SW 1271 (cell line): ENCODE measurements around the gene SAT1.
A peak's percentile ranks its signal among the peaks of the same experiment; 100 is the strongest.
"Not testable (repeated sequence)": the region's sequence is repeated elsewhere in the genome, so short reads cannot be mapped to it uniquely, and the experiment has no call there.

Source experiments
- DNase-seq, 2 experiments: peaks; one replicate each; lab custom pipeline; 2025; lab: John Stamatoyannopoulos, UW

The SAT1 gene

DNA sequence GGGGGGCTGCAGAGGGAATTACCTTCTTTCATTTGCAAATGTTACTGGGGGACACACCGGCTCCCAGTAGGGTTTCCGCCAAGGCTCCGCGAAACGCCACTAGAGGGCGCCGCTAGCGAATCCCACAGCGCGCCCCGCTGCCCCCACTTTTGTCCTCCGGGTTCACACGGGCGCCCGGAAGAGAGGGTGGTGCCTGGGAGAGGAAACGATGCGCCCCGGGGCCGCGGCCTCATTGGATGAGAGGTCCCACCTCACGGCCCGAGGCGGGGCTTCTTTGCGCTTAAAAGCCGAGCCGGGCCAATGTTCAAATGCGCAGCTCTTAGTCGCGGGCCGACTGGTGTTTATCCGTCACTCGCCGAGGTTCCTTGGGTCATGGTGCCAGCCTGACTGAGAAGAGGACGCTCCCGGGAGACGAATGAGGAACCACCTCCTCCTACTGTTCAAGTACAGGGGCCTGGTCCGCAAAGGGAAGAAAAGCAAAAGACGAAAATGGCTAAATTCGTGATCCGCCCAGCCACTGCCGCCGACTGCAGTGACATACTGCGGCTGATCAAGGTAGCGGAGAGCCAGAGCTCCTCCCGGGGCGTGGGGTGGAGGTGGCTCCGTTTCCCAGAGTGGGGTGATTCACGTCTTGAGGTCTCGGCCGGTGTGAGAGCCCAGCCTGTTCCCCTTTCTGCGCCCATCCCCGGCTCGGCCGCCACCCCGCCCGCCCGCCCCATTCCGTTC lies at the start of gene SAT1:
TSS of gene SAT1 (plus strand) at position 311 of the 726 bp plus-strand sequence. CDS start at position 490, 179 bp downstream.
- DNase-seq: peak; percentile 48 to 76

DNA sequence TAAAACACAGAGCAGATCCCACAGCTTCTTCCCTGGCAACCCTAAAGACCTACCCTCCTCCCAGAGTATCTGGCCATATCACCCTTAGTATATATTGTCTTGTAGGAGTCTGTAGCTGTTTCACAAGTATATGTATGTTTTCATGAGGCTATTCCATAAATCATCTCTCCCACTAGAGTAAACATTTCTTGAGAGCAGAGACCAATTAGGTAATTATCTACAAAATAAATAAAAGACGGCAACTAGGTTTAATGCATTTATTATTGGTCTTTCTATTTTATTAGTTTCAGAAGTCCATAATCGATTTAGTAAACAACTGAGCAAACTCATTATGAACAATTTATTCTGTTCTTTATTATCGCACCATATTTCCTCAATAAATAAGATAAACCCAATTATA lies 46.9 kb upstream of the SAT1 start:
- no peak for DNase-seq

DNA sequence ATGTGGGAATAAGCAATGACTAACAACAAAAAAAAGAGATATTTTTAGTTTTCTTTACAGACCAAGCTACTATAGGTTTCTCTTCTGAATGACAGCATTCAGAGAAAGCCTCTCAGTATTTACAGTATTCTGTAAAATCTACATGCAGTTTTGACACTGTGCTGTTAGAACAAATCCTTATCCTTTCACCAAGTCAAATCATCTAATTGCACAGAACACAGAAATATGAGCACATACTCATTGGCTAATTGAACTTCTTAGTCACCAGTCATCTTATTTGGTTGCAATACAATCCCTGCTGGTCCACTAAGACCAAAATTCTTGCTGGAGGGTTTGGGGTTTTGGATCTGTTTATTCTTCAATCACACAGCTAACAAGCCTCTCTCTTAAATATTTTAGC lies 45.6 kb upstream of the SAT1 start:
- DNase-seq: no peak

DNA sequence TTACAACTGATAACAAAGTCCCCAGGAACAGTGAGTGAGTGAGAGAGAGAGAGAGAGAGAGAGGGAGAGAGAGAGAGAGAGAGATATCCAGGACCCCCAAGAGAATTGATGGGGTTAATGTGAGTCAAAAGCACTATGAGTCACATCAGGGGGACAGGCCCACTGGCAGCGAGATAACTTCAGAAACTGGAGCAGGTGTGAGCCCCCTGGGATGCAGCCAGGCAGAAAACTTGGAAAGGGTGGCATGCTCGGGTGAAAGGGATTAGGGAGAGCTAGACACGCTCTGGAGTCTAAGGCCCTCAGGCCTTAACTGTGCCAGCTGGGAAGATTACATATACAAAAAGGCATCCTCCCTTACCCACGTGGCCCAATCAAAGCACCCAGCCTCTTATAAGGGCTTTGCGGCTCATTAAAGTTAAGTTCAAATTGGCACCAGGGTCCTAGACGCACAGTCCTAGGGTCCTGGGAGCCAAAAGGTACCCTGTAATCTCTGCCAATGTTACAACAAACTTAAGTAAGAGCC lies 40.7 kb upstream of the SAT1 start:
- DNase-seq: peak in 1 of 2 experiments; percentile 14

- DNase-seq: peak; percentile 52 to 74
These were observed 40.0 kb upstream of the SAT1 start, which contains the start of gene ACOT9 for GRCh38 chrX:23742697-23743622. TSS of gene ACOT9 (minus strand) at chrX:23743276. CDS start at chrX:23743144, 132 bp downstream.

- not testable (repeated sequence) for DNase-seq
These were observed 39.4 kb upstream of the SAT1 start for GRCh38 chrX:23743623-23743971.

DNA sequence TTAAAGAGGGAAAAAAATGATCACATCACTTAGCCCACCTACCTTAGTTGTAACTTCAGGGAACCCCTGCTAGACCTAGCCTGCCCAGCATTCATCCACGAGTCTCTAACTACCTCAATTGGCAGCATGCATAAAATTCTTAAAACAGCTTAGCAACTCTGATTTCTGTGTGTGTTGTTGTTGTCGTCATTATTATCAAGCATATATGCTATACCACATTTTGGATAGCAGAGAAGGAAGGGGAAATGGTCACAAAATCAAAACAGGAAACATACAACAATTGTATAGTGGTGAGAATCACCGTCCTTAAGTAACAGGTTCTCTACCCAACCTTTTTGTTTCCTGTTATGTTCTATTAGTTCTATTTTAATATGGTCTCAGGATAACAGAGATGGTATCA lies 37.2 kb upstream of the SAT1 start:
- no peak for DNase-seq

DNA sequence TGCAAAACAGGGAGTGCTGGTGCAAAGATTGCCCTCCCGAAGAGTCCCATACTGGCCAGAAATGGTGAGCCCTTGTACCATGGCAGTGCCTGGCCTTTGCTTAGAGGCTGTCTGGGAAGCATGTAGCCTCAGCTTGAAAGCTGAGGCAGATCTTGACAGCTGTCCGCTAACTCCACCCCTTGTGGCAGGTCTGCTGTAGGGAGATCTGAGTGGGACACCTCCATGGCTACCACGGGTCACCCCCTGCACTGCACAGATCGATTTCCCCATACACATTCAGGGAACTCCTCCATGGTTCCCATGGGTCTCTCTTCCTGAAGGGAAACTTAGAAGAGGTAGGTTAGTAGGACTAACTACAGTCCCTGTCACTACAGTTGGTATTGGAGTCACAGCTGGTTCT lies 33.8 kb upstream of the SAT1 start:
- no peak for DNase-seq

GRCh38 chrX:23749576-23749975 lies 33.4 kb upstream of the SAT1 start:
- no peak for DNase-seq

DNA sequence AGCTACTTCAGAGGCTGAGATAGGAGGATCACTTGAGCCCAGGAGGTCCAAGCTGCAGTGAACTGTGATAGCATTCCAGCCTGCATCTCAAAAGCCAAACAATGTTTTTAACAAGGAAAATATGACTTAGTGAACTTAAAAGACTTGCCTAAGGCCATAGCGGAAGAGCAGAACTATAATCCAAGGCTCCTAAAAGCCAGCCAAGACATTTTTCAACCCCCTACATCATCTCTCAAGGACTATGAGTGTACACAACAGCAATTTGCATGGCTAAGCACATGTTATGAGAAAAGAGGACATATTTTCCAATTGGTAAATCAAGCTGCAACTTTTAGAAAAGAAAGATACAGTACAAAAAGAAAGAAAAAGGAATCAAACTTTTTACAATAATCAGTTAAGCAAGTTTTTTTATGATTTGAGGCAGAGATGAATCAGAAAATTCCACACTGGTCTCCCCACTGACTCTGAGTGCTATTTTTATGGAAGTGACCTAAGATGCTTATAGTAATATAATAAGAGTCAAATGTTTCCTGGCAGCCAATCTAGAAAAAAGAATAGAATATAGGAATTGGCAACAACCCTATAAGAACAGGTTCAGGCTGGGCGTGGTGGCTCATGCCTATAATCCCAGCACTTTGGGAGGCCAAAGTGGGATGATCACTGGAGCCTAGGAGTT lies 30.1 kb upstream of the SAT1 start:
- no peak for DNase-seq

DNA sequence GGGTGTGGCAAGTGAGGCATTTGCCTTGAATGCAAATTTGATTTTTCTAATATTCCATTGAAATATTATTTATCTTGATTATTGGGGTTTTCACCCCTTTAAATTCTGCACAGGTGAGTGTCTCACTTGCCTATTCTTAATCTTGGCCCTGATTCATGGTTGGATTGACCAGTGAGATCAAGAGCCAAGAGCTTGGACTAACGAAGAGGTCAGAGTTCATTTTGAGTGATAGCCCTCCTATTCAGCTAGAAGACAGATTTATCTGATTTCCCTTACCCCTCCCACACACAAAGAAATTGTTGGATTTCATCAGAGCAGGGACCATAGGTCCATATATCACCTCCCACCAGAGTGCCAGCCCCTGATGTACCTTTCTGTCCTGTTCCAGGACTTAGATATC lies 28.3 kb upstream of the SAT1 start:
- DNase-seq: no peak

GRCh38 chrX:23756165-23756564 lies 26.8 kb upstream of the SAT1 start:
- DNase-seq: peak; percentile 3 to 24

- DNase-seq: no peak
These were observed 23.2 kb upstream of the SAT1 start for GRCh38 chrX:23759821-23760220.

DNA sequence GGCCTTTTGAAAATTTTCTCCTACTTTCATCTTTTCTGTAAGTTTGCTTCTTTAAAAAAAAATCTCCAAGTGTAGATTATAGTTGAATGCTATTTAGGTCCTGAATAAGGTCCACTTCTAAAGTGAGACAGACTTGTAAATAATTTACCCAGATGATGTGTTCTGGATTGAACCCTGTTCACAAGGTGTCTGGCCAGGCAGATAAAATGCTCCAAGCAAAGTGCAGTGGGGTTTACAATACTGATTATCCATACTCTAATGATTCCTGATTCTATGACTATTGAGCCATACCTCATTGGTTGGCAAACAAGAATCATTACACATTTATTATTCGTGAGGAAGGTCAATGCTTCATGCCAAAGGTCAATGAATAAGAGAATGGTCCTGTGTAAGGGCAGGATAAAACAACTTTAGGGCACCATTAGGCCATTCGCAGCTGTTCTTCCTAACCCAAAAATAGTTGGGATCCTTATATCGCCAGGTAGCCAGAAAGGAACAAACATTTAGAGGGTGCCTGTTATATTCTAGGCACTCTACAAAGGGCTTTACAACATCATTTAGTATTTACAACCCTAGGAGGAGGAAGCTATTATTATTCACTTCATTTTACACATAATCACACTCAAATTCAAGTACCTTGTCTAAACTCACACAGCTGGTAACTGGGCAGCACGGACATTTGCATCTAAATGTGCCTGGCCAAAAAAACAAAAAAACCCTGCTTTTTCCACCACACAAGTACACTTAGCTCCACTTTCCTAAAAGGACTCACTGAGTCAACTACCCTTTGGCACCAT lies 18.6 kb upstream of the SAT1 start:
- DNase-seq: no peak

DNA sequence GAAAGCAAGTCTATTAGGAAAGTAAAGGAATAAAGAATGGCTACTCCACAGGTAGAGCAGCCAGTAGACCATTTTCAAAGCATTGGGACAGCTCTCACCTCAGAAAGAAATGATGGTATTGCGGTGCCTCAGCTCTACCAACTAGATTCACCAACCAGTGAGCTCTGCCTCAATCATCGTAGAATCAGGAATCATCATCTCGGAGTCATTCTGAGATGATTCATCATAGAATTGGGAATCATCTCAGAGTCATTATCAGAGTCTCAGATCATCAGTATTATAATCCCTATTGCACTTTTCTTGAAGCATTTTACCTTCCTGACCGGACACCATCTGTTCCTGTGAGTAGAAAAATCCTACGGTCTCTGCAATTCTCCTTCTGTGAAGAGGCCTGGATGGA lies 17.5 kb upstream of the SAT1 start:
- DNase-seq: no peak

DNA sequence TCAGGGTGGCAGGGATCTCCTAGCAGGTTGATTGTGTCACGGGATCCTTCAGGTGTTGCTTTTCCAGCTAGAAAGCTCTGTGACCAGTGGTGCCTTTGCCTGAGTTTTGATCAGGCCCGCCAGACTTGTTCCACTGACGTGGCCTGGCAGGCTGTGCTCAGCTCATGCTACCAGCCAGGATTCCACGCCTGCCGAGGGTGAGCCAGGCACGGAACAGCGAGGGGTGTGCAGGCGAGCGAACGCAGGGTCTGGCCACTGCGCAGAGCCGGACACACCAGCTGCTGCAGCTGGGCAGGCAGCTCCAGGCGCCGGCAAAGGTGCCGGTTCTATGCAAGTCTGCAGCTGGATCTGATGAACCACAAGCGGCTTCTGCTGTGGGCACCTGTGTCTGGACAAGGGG lies 17.1 kb upstream of the SAT1 start:
- DNase-seq: no peak

- DNase-seq: no peak
These were observed 16.1 kb upstream of the SAT1 start for GRCh38 chrX:23766650-23767551.

DNA sequence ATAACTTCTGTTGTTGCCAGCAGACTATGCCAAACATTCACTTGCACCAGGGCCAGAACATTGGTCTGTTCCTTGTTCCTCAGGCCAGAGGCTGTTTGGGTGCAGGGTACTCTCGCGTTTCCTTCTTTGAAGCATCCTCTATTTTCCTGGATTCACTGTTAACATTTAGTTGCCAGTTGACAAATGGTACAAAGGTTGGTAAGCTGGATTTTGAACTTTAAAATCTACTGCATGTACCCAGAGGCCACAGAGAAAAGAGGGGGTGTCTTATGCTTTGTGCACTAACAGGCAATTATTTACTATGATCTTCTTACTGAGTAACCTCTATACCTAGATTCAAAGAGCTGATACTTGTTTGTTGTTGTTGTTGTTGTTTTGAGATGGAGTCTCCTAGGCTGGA lies 12.8 kb upstream of the SAT1 start:
- no peak for DNase-seq

DNA sequence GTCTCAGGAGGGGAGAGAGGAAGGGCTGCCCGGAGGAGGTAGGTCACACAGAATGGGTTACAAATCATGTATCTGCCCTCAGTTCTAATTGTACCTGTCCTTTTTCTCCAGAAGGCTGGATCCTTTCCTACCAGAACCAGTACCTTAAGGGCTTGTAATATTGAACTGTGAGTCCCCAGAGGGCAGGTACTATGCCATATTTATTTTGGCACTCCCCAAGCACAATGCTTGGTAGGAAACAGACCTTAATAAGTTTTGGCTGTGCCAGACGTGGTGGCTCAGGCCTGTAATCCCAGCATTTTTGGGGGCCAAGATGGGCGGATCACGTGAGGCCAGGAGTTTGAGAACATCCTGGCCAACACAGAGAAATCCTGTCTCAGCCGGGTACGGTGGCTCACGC lies 11.9 kb upstream of the SAT1 start:
- not testable (repeated sequence) for DNase-seq

- DNase-seq: no peak
These were observed 9.3 kb upstream of the SAT1 start for GRCh38 chrX:23773601-23774175.
